Measurements from ENCODE around the gene IL21.

IL21 gene

DNA sequence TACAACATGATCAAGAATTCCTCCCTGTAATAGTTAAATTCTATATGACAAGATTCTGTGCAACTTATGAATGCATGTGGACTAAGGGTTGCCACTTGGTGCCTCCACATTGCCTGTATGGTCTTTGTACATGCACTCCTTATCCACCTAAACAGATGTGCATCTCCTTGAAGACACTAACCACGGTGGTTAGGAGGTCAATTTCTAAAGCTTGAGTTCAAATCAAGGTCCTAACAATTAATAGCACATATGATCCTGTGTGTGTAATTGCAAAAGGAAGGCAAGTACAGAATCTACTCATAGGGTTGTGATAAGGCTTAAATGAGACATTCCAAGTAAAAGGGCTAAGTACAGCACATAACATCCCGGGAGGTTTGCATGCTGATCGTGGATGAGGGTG is 1.5 kb upstream of the IL21 start:
- TF ChIP-seq CEBPB (IDR thresholded peaks at IDR 0.05) = no peak

- TF ChIP-seq TCF12 (IDR thresholded peaks at IDR 0.05; ENCODE audit: low read depth) (no peak), EP300 (IDR thresholded peaks at IDR 0.05; ENCODE audit: borderline replicate concordance) (no peak), CREB1 (IDR thresholded peaks at IDR 0.05; ENCODE audit: low read depth) (no peak), CEBPB (IDR thresholded peaks at IDR 0.05) (no peak), FOXM1 (IDR thresholded peaks at IDR 0.05; ENCODE audit: borderline replicate concordance, low read depth) (no peak), YY1 (IDR thresholded peaks at IDR 0.05; ENCODE audit: low read depth) (no peak), EGR1 (IDR thresholded peaks at IDR 0.05) (no peak), TAF1 (IDR thresholded peaks at IDR 0.05; ENCODE audit: low read depth) (no peak), NFIC (IDR thresholded peaks at IDR 0.05) (no peak), ZBTB7A (IDR thresholded peaks at IDR 0.05; ENCODE audit: low read depth) (no peak), RAD21 (IDR thresholded peaks at IDR 0.05; ENCODE audit: low read depth) (no peak), TEAD4 (IDR thresholded peaks at IDR 0.05) (no peak)
- TF ChIP-seq, protein P1, sequence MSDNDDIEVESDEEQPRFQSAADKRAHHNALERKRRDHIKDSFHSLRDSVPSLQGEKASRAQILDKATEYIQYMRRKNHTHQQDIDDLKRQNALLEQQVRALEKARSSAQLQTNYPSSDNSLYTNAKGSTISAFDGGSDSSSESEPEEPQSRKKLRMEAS (IDR thresholded peaks at IDR 0.05) = no peak
- TF ChIP-seq, protein P2, sequence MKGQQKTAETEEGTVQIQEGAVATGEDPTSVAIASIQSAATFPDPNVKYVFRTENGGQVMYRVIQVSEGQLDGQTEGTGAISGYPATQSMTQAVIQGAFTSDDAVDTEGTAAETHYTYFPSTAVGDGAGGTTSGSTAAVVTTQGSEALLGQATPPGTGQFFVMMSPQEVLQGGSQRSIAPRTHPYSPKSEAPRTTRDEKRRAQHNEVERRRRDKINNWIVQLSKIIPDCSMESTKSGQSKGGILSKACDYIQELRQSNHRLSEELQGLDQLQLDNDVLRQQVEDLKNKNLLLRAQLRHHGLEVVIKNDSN (IDR thresholded peaks at IDR 0.05) = no peak
- TF ChIP-seq, protein P3, sequence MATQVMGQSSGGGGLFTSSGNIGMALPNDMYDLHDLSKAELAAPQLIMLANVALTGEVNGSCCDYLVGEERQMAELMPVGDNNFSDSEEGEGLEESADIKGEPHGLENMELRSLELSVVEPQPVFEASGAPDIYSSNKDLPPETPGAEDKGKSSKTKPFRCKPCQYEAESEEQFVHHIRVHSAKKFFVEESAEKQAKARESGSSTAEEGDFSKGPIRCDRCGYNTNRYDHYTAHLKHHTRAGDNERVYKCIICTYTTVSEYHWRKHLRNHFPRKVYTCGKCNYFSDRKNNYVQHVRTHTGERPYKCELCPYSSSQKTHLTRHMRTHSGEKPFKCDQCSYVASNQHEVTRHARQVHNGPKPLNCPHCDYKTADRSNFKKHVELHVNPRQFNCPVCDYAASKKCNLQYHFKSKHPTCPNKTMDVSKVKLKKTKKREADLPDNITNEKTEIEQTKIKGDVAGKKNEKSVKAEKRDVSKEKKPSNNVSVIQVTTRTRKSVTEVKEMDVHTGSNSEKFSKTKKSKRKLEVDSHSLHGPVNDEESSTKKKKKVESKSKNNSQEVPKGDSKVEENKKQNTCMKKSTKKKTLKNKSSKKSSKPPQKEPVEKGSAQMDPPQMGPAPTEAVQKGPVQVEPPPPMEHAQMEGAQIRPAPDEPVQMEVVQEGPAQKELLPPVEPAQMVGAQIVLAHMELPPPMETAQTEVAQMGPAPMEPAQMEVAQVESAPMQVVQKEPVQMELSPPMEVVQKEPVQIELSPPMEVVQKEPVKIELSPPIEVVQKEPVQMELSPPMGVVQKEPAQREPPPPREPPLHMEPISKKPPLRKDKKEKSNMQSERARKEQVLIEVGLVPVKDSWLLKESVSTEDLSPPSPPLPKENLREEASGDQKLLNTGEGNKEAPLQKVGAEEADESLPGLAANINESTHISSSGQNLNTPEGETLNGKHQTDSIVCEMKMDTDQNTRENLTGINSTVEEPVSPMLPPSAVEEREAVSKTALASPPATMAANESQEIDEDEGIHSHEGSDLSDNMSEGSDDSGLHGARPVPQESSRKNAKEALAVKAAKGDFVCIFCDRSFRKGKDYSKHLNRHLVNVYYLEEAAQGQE (IDR thresholded peaks at IDR 0.05; ENCODE audit: low read depth) = no peak
Observed at GRCh38 chr4:122619611-122620010, 1.3 kb downstream of the IL21 start.

GRCh38 chr4:122617597-122618593 is 3.0 kb downstream of the IL21 start:
- TF ChIP-seq RAD21 (IDR thresholded peaks at IDR 0.05; ENCODE audit: low read depth) (no peak), CREB1 (IDR thresholded peaks at IDR 0.05; ENCODE audit: low read depth) (no peak), EP300 (IDR thresholded peaks at IDR 0.05; ENCODE audit: borderline replicate concordance) (no peak), ZBTB7A (IDR thresholded peaks at IDR 0.05; ENCODE audit: low read depth) (no peak), FOXM1 (IDR thresholded peaks at IDR 0.05; ENCODE audit: borderline replicate concordance, low read depth) (no peak), NFIC (IDR thresholded peaks at IDR 0.05) (no peak), TCF12 (IDR thresholded peaks at IDR 0.05; ENCODE audit: low read depth) (no peak), TEAD4 (IDR thresholded peaks at IDR 0.05) (no peak), YY1 (IDR thresholded peaks at IDR 0.05; ENCODE audit: low read depth) (no peak), TAF1 (IDR thresholded peaks at IDR 0.05; ENCODE audit: low read depth) (no peak), EGR1 (IDR thresholded peaks at IDR 0.05) (no peak), CEBPB (IDR thresholded peaks at IDR 0.05) (no peak)
- TF ChIP-seq, protein P2 (IDR thresholded peaks at IDR 0.05) = no peak
- TF ChIP-seq, protein P3 (IDR thresholded peaks at IDR 0.05; ENCODE audit: low read depth) = no peak
- TF ChIP-seq, protein P1 (IDR thresholded peaks at IDR 0.05) = no peak

DNA sequence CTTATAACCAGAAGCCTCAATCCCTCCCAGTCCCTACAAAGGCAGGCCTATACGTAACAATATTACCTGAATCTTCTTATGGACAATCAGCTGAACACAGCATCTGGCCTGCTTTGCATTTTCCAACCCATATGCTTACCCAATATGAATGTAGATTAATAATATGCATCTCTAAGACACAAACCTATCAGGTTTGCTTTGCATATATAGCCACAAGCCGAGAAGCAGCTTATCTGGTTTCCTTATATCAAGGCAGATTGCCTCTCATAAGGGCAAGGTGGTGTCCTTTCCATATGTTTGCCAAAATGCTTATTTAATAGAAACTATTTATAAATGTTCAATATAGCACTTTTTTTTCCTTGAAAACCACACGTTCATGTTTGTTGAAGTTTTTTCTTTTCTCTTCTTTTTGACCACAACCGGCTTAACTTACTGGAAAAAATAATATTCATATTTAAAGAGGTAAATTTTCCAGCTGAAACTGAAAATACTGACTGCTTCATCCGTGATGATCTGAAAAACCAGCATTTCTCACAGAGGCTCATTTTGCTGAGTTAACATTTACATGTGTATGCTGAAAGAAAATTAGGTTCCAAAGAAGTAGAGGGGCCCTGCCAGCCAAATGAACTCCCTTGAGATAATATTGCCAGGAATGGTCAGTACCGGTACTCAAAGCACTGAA is 3.8 kb downstream of the IL21 start:
- TF ChIP-seq RAD21 (IDR thresholded peaks at IDR 0.05; ENCODE audit: low read depth) (no peak), CREB1 (IDR thresholded peaks at IDR 0.05; ENCODE audit: low read depth) (no peak), YY1 (IDR thresholded peaks at IDR 0.05; ENCODE audit: low read depth) (no peak), EP300 (IDR thresholded peaks at IDR 0.05; ENCODE audit: borderline replicate concordance) (no peak), CEBPB (IDR thresholded peaks at IDR 0.05) (no peak), TAF1 (IDR thresholded peaks at IDR 0.05; ENCODE audit: low read depth) (no peak), EGR1 (IDR thresholded peaks at IDR 0.05) (no peak), NFIC (IDR thresholded peaks at IDR 0.05) (no peak), TEAD4 (IDR thresholded peaks at IDR 0.05) (no peak), FOXM1 (IDR thresholded peaks at IDR 0.05; ENCODE audit: borderline replicate concordance, low read depth) (no peak), ZBTB7A (IDR thresholded peaks at IDR 0.05; ENCODE audit: low read depth) (no peak), TCF12 (IDR thresholded peaks at IDR 0.05; ENCODE audit: low read depth) (no peak)
- TF ChIP-seq, protein P2 (IDR thresholded peaks at IDR 0.05) = no peak
- TF ChIP-seq, protein P1 (IDR thresholded peaks at IDR 0.05) = no peak
- TF ChIP-seq, protein P3 (IDR thresholded peaks at IDR 0.05; ENCODE audit: low read depth) = no peak
